ENCODE measurements around the gene CTDSPL2.

- TF ChIP-seq POLR2A (IDR thresholded peaks at IDR 0.05; ENCODE audit: extremely low read depth, insufficient read length) (no peak), CTCF (IDR thresholded peaks at IDR 0.05; ENCODE audit: low read depth, low read length) (no peak), MAX (IDR thresholded peaks at IDR 0.05; ENCODE audit: low read depth, low read length) (no peak)
Observed at GRCh38 chr15:44568338-44568737, 140.9 kb downstream of the CTDSPL2 start.

Data from NB4 (cell line).